Endothelial cell of umbilical vein (primary cell): Measurements from ENCODE around the gene DGKI. TPM values are rescaled to one million over a fixed set of nuclear protein-coding genes. Genes with fewer than 3 reads are reported as not detected.

Source experiments
- BruUV-seq: library from RNA; stranded (reverse); fragments of 400-500 nt; replicated peaks from 2 replicates; lab custom pipeline; 2021; lab: Mats Ljungman, UMichigan
- CTCF ChIA-PET: fragments of 300-600, 350-600 bp; sonication (Branson Sonifier 250); formaldehyde crosslinking; loops from one replicate; lab custom pipeline; 2021; ENCODE audit warnings: antibody characterized with exemption, inconsistent platforms; lab: Charles Lee
- POLR2A ChIA-PET: fragments of 300-600, 350-600 bp; sonication (Branson Sonifier 250); formaldehyde crosslinking; loops from one replicate; lab custom pipeline; 2021; ENCODE audit warnings: antibody characterized with exemption, inconsistent platforms; lab: Charles Lee
- DNase-seq: peaks from one replicate; pipeline ENCODE4 v3.0.0-alpha.2; 2011; ENCODE audit warnings: low read depth, low spot score
- FAIRE-seq: peaks from 2 replicates; lab custom pipeline; 2011; peaks lifted over from hg19 to GRCh38; lab: Jason Lieb, UNC
- H2AFZ ChIP-seq: 2 replicates; pipeline ENCODE4 v1.6.0; 2012; ENCODE audit warnings: low read depth, low read length, control low read depth, inconsistent platforms
- H3K27ac ChIP-seq: 2 replicates; pipeline ENCODE4 v1.5.1; 2011; ENCODE audit warnings: low read depth, mild to moderate bottlenecking, control low read depth, low read length, moderate library complexity; ENCODE audit not compliant: insufficient read depth
- H3K27me3 ChIP-seq, 2 experiments: 2 replicates each; pipeline versions ENCODE4 v1.6.0 to v1.6.1; 2011; ENCODE audit warnings: low read length in 2 of 2, mixed read lengths in 1 of 2; ENCODE audit not compliant: control insufficient read depth in 2 of 2, insufficient read depth in 2 of 2
- H3K36me3 ChIP-seq, 2 experiments: 2 replicates in 1 of 2; 3 replicates in 1 of 2; pipeline ENCODE4 v1.5.1; 2011; ENCODE audit warnings: low read length in 2 of 2, mild to moderate bottlenecking in 1 of 2, moderate library complexity in 1 of 2; ENCODE audit not compliant: control insufficient read depth in 2 of 2, insufficient read depth in 2 of 2; ENCODE audit errors: extremely low read depth in 1 of 2
- H3K4me1 ChIP-seq: 3 replicates; pipeline ENCODE4 v1.5.1; 2011; ENCODE audit warnings: mild to moderate bottlenecking, low read length; ENCODE audit not compliant: control insufficient read depth, insufficient read depth; ENCODE audit errors: extremely low read depth
- H3K4me2 ChIP-seq: 2 replicates; pipeline ENCODE4 v1.6.1; 2011; ENCODE audit warnings: low read length, control low read depth, mixed read lengths; ENCODE audit not compliant: insufficient read depth
- H3K4me3 ChIP-seq, 3 experiments: fragments of 200-600 bp in 1 of 3; sonication (generic), shearing (Covaris generic) in 1 of 3; replicated peaks in 1 of 3; 2 replicates each; pipeline ENCODE4 v1.5.1; 2011 to 2016; ENCODE audit warnings: control low read depth in 3 of 3, low read length in 3 of 3, mild to moderate bottlenecking in 2 of 3, inconsistent platforms in 1 of 3, low read depth in 1 of 3, moderate library complexity in 1 of 3; ENCODE audit not compliant: insufficient read depth in 1 of 3
- H3K79me2 ChIP-seq: 2 replicates; pipeline ENCODE4 v1.6.0; 2012; ENCODE audit warnings: low read length, inconsistent platforms; ENCODE audit not compliant: control insufficient read depth, insufficient read depth
- H3K9ac ChIP-seq: replicated peaks from 2 replicates; pipeline ENCODE3; 2011; ENCODE audit warnings: low read length, control low read depth; ENCODE audit not compliant: insufficient read depth; ENCODE audit errors: extremely low read depth
- H3K9me1 ChIP-seq: replicated peaks from 3 replicates; pipeline ENCODE4 v1.6.0; 2011; ENCODE audit warnings: mild to moderate bottlenecking, low read length; ENCODE audit not compliant: control insufficient read depth, insufficient read depth; ENCODE audit errors: extremely low read depth
- H3K9me3 ChIP-seq: replicated peaks from 2 replicates; pipeline ENCODE4 v1.5.1; 2012; ENCODE audit warnings: low read length, inconsistent platforms; ENCODE audit not compliant: control insufficient read depth, insufficient read depth
- H4K20me1 ChIP-seq: replicated peaks from 2 replicates; pipeline ENCODE3; 2011; ENCODE audit warnings: mild to moderate bottlenecking, low read length; ENCODE audit not compliant: control insufficient read depth, insufficient read depth; ENCODE audit errors: extremely low read depth
- CTCF ChIP-seq, 2 donors: IDR thresholded peaks; 1 replicate in 1 of 2; 2 replicates in 1 of 2; pipeline ENCODE4 v1.5.1; 2011; ENCODE audit warnings: low read length in 2 of 2, mild to moderate bottlenecking in 2 of 2, moderate library complexity in 2 of 2, control low read depth in 1 of 2, inconsistent platforms in 1 of 2, low read depth in 1 of 2; ENCODE audit not compliant: insufficient read depth in 1 of 2; ENCODE audit errors: extremely low read depth in 1 of 2
- EZH2 ChIP-seq: IDR thresholded peaks from 2 replicates; pipeline ENCODE4 v1.6.1; 2012; ENCODE audit warnings: borderline replicate concordance, low read depth, mild to moderate bottlenecking, moderate library complexity, low read length, inconsistent platforms; ENCODE audit not compliant: severe bottlenecking
- FOS ChIP-seq: IDR thresholded peaks from 2 replicates; pipeline ENCODE4 v1.6.1; 2011; ENCODE audit warnings: mild to moderate bottlenecking, low read length, moderate library complexity, borderline replicate concordance; ENCODE audit not compliant: insufficient read depth
- GATA2 ChIP-seq: IDR thresholded peaks from 2 replicates; pipeline ENCODE4 v1.7.0; 2011; ENCODE audit warnings: low read depth, mild to moderate bottlenecking, moderate library complexity, mixed read lengths, low read length; ENCODE audit not compliant: insufficient read length, insufficient read depth
- JUN ChIP-seq: IDR thresholded peaks from 2 replicates; pipeline ENCODE4 v1.6.1; 2011; ENCODE audit warnings: borderline replicate concordance, low read depth; ENCODE audit not compliant: insufficient read length, insufficient read depth
- MAX ChIP-seq: IDR thresholded peaks from 2 replicates; pipeline ENCODE4 v1.6.1; 2011; ENCODE audit not compliant: insufficient read depth, insufficient read length
- MYC ChIP-seq: IDR thresholded peaks from one replicate; pipeline ENCODE4 v1.6.1; 2011; ENCODE audit warnings: mild to moderate bottlenecking, low read depth, low read length
- POLR2A ChIP-seq: IDR thresholded peaks from 2 replicates; pipeline ENCODE4 v1.6.1; 2012; ENCODE audit warnings: low read depth, mild to moderate bottlenecking, control low read depth, low read length
- POLR2AphosphoS5 ChIP-seq: IDR thresholded peaks from 2 replicates; pipeline ENCODE4 v1.6.1; 2012; ENCODE audit warnings: low read depth, mild to moderate bottlenecking, control low read depth, low read length, moderate library complexity; ENCODE audit not compliant: insufficient read depth
- dilution Hi-C: fragments of 300-500 bp; cut with MboI; formaldehyde crosslinking; loops from one replicate; pipeline ENCODE4 v1.15.0; 2019; ENCODE audit warnings: low sequenced_read_pairs; ENCODE audit not compliant: extremely low pct_ligation_motif_present
- intact Hi-C: fragments of 100-400 bp; cut with micrococcal nuclease; formaldehyde crosslinking; loops from one replicate; pipeline ENCODE4 v1.10.0; 2022
- polyA plus RNA-seq, 4 experiments: library from polyadenylated mRNA; depleted of rRNA in 3 of 4; stranded (reverse) in 3 of 4; unstranded in 1 of 4; fragments of >200 nt; gene quantifications; 2 replicates each; pipeline versions ENCODE4 v1.2.1 to v1.2.3, GENCODE V29; 2011 to 2012; ENCODE audit warnings: missing spikeins in 1 of 4
- total RNA-seq: library from RNA; stranded (reverse); gene quantifications from 2 replicates; pipeline ENCODE4 v1.2.3, GENCODE V29; 2021

DGKI gene
- total and polyA plus RNA-seq, 2 donors (not counting 3 experiments of a cell fraction or from before 2014, with no cell fraction given), result 0.11 to 0.51 TPM

GRCh38 chr7:137393570-137393969 lies 453.2 kb downstream of the DGKI start:
- Histone ChIP-seq H3K4me3 (no peak overlapping the region), H3K4me2 (no peak overlapping the region), H3K9ac (no peak overlapping the region), H3K4me1 (no peaks in the 10 kb centered on the region), H3K79me2 (no peaks in the 10 kb centered on the region), H3K27ac (no peak overlapping the region), H3K9me3 (no peaks in the 10 kb centered on the region), H3K9me1 (no peaks in the 10 kb centered on the region), H2AFZ (no peak overlapping the region), H3K36me3 (no peaks in the 10 kb centered on the region), H3K27me3 (no peaks in the 10 kb centered on the region), H4K20me1 (no peaks in the 10 kb centered on the region)
- DNase-seq, result no peak
- ChIA-PET CTCF (no interaction called here), POLR2A (no interaction called here)
- dilution Hi-C loops, result no loop called here
- FAIRE-seq, result no peak
- intact Hi-C loops, result no loop called here
- TF ChIP-seq JUN (no peak), POLR2A (no peak), MAX (no peak), EZH2 (no peak), MYC (no peak), POLR2AphosphoS5 (no peak), CTCF (IDR thresholded peaks at IDR 0.05; ENCODE audit: extremely low read depth in 1 of 2, insufficient read depth in 1 of 2, low read depth in 1 of 2, low read length in 2 of 2) (no peak), FOS (no peak), GATA2 (no peak)
- no TSS peak for BruUV-seq
